GM15510 (cell line): ENCODE results near the gene TRAPPC2L.

Source experiments
- POLR2A ChIP-seq: IDR thresholded peaks from 3 replicates; pipeline ENCODE4 v1.6.1; 2011; ENCODE audit warnings: borderline replicate concordance; ENCODE audit not compliant: insufficient read length; ENCODE audit errors: extremely low read depth

The TRAPPC2L gene

DNA sequence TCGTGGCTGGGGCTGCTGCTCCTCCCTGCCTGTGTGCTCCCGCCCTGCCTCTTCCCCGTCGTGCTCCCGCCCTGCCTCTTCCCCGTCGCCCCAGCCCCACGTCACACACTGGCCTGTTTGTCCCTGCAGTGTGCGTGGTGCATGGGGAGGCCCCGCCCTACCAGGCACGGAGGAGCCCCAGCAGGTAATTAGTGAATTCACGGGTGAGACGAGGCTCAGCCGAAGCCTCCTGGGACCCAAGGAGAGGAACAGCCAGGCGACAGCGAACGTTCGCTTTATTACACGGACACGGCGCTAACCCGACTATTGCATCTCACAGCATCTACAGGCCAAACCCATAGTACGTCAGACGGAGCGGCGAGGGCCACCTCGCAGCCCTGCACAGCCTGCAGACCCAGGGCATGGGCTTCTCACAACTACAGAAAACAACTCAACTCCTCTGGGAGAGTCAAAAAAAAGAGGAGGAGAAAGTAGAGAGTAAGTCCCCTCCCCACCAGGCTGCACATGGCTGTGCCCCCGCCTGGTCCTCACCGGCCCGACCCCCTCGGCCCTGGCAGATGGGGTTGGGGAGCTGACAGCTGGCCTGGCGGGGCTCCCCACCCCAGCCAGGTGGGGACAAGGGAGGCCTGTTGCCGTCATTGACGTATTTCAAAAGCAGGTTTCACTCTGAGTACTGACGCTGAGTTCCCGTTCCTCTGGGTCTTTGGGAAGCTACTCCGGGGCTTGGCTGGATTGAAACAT lies 13.9 kb downstream of the TRAPPC2L start:
- TF ChIP-seq POLR2A: no peak

DNA sequence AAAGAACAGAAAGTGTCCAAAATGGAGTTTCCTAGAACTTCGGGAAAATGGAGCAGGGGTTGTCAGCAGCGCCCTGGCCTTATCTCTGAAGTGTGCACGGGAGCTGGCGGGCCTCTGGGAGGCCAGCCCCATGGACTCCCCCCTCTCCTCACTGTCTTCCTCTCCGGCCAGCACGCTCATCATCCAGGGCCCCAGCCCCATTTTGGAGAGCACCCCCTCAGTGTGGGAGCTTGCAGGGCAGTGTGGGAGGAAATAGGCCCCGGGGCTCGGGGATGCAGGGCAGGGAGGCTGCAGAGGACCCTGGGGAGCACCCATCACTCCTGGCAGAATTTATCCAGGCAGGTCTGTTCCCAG lies 14.4 kb downstream of the TRAPPC2L start:
- TF ChIP-seq POLR2A: no peak

DNA sequence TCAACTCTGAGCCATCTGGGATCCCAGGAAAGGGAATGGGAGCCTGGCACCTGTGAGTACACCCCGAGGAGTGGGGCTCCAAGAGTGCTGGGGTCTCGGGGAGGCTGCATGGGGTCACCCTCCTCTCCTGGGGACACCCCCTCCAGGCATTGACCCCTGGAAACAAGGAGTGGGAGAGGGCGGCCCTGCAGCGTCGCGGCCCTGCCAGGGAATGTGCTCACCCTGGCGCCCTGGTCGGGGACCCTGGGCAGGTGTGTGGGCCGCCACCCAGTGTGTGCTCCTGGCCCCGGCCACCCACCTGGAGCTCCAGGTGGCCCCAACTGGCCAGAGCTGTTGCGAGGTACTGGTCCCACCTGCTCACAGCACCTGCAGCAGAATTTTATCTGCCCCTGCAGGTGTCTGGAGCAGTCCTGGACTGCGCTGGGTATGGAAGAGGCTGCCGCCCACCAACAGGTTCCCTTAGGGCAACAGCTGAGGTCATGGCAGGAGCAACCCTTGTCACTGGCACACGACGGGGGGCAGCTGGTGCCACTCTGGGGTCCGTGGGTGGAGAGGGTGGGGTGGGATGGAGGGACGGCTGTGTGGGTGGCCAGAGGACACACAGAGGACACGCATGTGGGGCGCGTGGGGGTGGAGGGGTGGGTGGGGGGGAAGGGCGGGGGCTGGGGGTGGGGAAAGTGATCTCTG lies 14.9 kb downstream of the TRAPPC2L start:
- TF ChIP-seq POLR2A: no peak

DNA sequence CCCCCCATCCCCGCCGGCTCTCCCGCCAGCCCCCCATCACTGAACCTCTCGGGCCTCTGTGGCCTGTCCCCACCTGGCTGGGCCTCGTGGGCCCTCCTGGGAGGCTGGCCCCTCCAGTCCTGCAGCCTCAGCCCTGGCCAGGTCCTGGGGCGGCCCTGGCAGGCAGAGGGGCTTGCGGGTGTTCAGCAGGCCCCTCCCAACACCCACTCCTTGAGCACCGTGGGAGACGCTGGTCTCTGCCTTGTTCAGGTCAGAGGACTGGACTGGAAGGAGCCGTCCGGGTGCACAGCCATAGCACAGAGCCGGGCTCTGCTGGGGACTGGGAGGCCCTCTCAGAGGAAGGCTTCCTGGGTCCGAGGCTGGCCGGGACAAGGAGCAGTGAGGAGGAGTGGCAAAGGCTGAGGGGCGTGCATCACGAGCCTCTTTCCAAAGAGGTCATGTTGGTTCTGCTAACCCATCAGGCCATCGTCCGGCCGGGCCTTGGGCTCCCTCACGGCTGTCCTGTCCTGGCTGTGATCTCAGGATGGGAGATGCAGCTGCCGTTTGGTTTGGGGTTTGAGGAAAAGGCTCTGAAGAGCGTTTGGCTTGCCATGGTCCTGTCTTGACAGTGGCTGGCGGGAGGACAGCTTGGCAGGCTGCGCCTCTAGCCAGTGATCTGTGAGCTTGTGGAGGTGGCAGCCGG lies 15.9 kb downstream of the TRAPPC2L start:
- no peak for TF ChIP-seq POLR2A

DNA sequence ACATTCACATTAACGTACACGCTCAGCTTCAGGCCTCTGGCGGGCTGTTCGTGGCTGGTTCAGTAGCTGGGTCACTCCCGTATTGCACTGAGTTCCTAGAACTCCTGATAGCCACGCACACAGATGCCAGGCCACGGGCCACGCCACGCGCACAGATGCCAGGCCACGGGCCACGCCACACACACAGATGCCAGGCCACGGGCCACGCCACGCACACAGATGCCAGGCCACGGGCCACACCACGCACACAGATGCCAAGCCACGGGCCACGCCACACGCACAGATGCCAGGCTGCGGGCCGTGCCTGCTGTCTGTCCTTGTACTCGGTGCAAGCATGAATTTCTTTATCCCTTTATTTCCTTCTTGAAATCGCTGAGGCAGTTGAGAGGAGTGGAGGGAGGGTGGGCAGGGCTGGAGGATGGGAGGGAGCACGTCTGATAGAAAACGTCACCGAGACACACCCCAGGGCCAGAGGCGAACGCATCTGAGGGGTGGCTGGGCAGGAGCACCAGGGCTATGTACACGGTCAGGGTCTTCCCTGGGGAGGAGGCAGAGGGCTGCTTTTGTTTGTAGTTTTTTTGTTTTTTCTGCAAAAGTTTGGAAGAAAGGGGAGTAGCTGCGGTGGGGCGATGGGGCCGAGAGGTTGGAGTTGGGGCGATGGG lies 18.1 kb downstream of the TRAPPC2L start:
- TF ChIP-seq POLR2A: no peak

DNA sequence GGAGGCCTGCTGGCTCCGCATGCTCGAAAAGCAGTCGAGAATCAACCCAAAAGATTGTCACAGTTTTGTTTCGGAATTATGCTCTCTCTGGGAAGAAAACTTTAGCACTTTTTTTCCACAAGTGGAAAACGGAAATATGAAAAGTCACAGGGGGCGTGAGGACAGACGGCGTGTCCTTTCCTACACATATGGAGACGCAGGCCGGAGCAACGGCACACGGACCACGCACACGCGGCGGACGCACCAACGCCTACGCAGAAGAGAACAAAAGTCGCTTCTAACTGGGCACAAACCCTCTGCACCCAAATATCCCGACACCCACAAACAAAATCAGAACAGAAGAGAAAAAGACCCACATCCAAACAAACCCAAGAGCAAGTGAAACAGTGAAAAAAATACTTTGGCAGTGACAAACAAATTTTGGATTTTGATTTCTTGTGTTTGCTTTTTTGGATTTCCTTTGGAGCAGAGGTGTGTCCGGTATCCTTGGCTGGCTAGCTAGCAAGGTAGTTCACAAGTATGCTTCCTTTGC lies 18.8 kb downstream of the TRAPPC2L start:
- no peak for TF ChIP-seq POLR2A

DNA sequence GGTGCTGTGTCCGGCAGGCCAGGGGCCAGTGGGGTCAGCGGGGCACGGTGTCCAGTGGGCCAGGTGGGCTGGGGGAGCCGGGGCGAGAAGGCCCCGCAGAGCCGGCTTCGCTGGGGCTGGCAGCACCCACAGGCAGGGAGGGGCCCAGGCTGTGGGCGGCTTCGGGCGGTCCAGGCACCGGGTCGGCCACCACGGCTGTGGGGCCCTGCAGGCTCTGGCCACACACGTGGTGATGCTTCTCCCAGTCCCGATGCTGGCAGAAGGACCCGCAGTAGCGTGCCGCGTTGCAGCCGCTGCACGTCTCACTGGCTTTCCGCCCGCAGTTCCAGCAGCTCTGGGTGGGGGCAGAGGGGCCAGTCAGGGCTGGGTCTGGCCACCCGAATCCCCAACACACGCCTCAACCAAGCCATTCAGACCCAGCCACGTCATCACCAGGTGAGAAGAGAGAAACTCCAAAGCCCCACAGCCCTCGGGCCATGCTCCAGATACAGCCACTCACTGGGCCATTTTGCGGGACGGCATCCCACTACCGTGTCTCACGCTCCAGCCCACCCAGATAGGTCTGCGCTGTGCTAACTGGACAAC lies 20.1 kb downstream of the TRAPPC2L start:
- no peak for TF ChIP-seq POLR2A

DNA sequence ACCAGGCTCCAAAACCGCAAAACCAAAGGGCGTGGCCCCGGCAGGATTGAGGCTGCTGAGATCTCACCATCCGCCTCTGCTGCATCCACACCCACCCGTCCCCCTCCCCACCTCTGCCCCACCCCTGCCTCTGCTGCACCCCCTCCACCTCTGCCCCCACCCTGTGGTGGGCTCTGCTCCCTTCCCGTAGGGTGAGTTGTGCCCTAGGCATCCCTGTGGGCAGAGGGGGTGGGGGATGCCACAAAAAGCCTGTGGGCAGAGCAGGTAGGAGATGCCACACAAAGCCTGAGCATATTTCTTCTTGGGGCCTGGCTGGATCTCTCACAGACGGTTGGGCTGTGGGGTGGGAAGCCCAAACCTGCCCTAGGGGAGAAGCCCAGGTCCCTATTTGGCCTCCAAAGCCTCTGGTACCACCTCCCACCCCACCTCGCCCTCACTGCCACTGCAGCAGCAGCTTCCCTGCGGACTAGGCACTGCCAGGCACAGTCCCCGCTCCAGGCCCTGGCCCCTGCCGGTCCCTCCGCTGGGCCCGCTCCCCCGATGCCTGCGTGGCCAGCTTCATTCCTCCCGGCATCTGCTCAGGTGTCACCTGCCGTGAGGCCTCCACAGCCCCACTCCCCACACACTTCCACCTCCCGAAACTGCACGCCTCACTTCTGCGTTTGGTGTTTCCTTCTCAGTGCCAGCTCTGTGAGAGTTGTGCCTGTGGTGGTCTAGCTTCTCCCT lies 20.8 kb downstream of the TRAPPC2L start:
- TF ChIP-seq POLR2A: no peak

DNA sequence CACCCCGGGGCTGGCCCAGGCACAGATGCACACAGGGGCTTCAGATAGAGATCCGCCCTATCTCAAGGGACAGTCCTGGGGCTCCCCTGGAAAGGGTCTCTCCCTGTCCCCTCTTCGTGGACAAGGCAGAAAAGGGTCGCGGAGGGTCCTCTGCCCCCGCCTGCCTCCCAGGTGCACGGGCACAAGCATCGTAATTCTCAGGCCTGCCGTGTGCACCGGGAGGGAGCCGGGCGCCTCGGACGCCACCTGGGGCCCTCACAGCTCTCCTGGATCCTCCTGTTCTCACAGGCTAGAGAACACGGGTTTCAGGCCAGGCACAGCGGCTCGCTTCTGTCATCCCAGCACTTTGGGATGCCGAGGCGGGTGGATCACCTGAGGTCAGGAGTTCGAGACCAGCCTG lies 21.4 kb downstream of the TRAPPC2L start:
- TF ChIP-seq POLR2A: no peak

DNA sequence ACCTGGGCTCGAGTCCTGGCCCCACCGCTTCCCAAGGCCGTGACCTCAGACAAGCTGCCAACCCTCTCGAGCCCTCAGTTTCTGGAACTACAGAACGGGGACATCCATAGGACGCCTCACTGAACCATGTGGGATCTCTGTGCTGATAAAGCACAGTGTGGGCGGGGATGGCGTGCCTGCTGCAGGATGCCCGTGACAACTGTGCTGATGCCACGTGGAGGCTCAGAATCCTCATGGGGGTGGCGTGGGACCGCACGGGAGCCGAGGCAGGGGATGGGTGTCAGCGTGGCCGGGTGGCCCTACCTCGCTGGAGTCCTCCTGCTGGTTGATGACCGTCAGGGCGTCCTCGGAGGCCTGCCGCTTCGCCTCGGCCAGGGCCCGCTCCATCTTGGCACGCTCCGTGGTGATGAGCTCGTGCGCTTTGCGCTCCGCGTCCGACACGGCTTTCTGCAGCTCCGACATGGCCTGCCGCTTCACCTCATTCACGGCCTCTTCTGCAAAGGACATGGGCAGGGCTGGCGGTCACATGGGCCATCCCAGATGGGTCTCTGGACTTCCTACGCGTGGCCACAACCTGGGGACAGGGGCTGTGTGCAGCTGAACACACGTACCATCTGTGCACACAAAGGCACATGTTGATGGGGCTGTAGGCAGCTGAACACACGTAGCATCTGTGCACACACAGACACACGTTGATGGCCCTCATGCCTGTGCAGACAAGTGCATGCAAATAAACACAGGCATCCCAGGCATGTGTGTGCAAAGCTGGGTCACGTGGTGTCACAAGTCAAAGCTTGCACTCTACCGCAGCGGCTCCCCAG lies 22.2 kb downstream of the TRAPPC2L start:
- TF ChIP-seq POLR2A: no peak

DNA sequence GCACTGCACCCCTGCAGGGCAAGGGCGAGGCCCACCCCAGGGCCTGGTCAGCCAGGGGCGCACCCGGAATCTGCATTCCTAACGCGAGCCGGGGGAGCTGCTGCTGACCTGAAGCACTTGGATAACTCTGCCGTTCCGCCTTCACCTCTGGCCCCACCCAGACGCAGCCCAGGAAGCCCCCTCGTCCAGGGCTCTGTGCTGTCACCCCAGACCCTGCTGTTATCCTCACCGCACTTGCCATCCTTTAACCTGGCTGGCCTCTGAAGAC lies 22.8 kb downstream of the TRAPPC2L start:
- no peak for TF ChIP-seq POLR2A

DNA sequence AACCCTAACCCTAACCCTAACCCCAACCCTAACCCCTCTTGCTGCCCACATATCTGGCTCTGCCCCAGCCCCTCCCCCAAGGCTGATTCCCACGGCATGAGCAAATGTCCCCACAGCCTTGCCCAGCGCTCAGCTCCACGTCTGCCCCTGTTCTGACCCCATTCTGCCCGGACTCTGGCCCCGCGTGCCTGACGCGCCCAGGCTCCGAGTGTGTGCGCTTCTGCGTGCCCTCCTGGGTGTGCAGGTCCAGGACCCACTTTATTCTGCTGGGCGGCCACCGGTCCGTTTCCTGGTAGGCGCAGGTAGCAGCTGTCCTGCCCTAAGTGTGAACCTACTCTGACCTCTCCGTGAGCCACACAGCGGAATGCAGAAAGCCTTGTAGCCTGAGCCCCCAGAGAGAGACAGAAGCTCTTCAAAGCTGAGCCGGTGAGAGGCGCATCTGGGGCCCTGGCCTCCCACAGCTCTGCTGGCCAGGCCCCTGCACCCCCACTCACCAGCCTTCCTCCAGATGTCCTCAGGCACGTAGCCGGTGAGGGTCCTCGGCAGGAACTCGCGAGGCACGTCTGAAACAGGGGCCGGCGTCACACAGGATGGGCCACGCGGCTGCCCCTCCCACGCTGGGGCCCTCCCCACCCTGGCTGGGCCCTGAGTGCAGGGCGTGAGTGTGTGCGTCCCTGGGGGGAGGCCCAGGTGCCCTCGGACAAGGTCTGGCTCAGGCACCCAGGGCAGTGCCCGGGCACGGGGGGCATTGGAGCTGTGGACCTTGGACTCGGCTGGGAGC lies 23.5 kb downstream of the TRAPPC2L start:
- no peak for TF ChIP-seq POLR2A
